Lung (tissue), 16 donors: ENCODE data around the gene OR6C74. TPM values are rescaled to one million over a fixed set of nuclear protein-coding genes. Genes with fewer than 3 reads are reported as not detected.

Source experiments
- ATAC-seq: fragments of 200-7000 bp; cut with Tn5 transposase; one replicate; pipeline ENCODE4 v1.9.1; 2020; ENCODE audit warnings: moderate number of reproducible peaks; ENCODE audit not compliant: insufficient read depth, low FRiP score
- DNase-seq, 3 donors: peaks; one replicate each; pipeline ENCODE4 v3.0.0-alpha.2; 2013 to 2017
- H3K27ac ChIP-seq, 2 donors: one replicate each; pipeline ENCODE4 v1.5.1; 2013; ENCODE audit warnings: mild to moderate bottlenecking in 2 of 2, moderate library complexity in 2 of 2, control low read depth in 1 of 2, inconsistent platforms in 1 of 2, low read depth in 1 of 2, low read length in 1 of 2
- H3K27me3 ChIP-seq, 3 donors: one replicate each; pipeline ENCODE4 v1.5.1; 2013; ENCODE audit warnings: low read length in 2 of 3; ENCODE audit not compliant: control insufficient read depth in 3 of 3, insufficient read depth in 3 of 3
- H3K36me3 ChIP-seq, 4 donors: one replicate each; pipeline ENCODE4 v1.5.1; 2013; ENCODE audit warnings: low read length in 4 of 4, mild to moderate bottlenecking in 1 of 4, moderate library complexity in 1 of 4; ENCODE audit not compliant: control insufficient read depth in 4 of 4, insufficient read depth in 4 of 4
- H3K4me1 ChIP-seq, 5 donors: one replicate each; pipeline ENCODE4 v1.5.1; 2013; ENCODE audit warnings: low read length in 5 of 5, mild to moderate bottlenecking in 2 of 5, moderate library complexity in 1 of 5; ENCODE audit not compliant: control insufficient read depth in 5 of 5, insufficient read depth in 5 of 5
- H3K4me3 ChIP-seq: one replicate; pipeline ENCODE4 v1.5.1; 2013; ENCODE audit warnings: mild to moderate bottlenecking, control low read depth, moderate library complexity
- H3K9ac ChIP-seq, 2 donors: one replicate each; pipeline ENCODE4 v1.5.1; 2013; ENCODE audit warnings: low read length in 2 of 2, control low read depth in 1 of 2; ENCODE audit not compliant: insufficient read depth in 1 of 2
- H3K9me3 ChIP-seq, 4 donors: one replicate each; pipeline ENCODE4 v1.5.1; 2013; ENCODE audit warnings: low read length in 3 of 4, mild to moderate bottlenecking in 1 of 4, moderate library complexity in 1 of 4; ENCODE audit not compliant: control insufficient read depth in 4 of 4, insufficient read depth in 3 of 4
- WGBS, 2 donors: extraction: QIAGEN DNeasy Blood & Tissue Kit; methylation state at CpG; one replicate each; pipeline ENCODE4 v1.1.7; 2013; 5-methylcytosine and 5-hydroxymethylcytosine counted together
- long read RNA-seq, 5 donors: transcript quantifications; one replicate each; lab custom pipeline, GENCODE V29; 2026
- polyA plus RNA-seq, 2 donors: library from polyadenylated mRNA; stranded (reverse); fragments of 200-250 nt; gene quantifications; one replicate each; pipeline ENCODE4 v1.2.1, GENCODE V29; 2013
- total RNA-seq, 2 donors: library from RNA; depleted of rRNA in 1 of 2; stranded (reverse); fragments of >200 nt in 1 of 2; gene quantifications; one replicate each; pipeline ENCODE4 v1.2.1, GENCODE V29; 2014 to 2021
- TF ChIP-seq, protein P1 (sequence below): IDR thresholded peaks from 2 replicates; pipeline ENCODE4 v1.5.1; 2012; ENCODE audit warnings: mild to moderate bottlenecking; ENCODE audit errors: control extremely low read depth, extremely low read depth
- donor health status: control.
- donor health status: control.
- donor health status: Bipolar disorder and iron deficiency.
- donor health status: healthy.
- donor health status: DM: yes; HTN: yes; CAD: no.

OR6C74 gene
- total RNA-seq (not detected), polyA plus RNA-seq (not detected)
- long read RNA-seq, donor 1: 0 reads
- long read RNA-seq, donor 2: 0 reads
- long read RNA-seq, donor 3: 0 reads
- long read RNA-seq, donor 4: 0 reads
- long read RNA-seq, donor 5: 0 reads

DNA sequence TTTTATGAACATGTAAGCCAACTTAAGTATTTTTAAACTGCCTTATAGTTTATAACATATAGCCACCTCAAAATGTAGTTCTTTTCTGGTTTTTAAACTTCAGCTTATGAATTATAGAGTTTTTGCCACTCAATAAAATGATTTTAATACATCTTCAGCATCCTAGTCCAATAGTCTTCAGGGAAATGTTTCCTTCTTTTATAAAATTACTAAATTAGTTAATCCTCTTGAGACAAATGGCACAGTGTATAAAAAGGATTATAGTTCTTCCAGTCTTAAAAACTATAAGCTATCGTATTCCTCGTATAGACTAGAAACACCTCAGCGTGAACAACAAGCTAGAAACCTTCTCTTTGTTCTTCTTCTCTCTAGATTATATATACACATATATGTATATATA lies at the start of gene OR6C74:
TSS of gene OR6C74 (plus strand) at position 301 of the 400 bp plus-strand sequence. CDS start 2,679 bp downstream, outside the sequence.
- Histone ChIP-seq H3K4me3 (no peak within 1 kb of the TSS), H3K27me3 (no peaks in the 10 kb centered on the region), H3K9ac (no peak within 1 kb of the TSS), H3K36me3 (no peaks in the 10 kb centered on the region), H3K27ac (no peak within 1 kb of the TSS), H3K9me3 (no peaks in the 10 kb centered on the region), H3K4me1 (peaks cover 0 to 10% (median 0%) of the 10 kb centered on the region in 5 donors)
- WGBS, 2 donors: 89 to 94% methylated on average over 3 of the region's 3 CpGs
- ATAC-seq (no peak), DNase-seq (no peak)
- TF ChIP-seq, protein P1, sequence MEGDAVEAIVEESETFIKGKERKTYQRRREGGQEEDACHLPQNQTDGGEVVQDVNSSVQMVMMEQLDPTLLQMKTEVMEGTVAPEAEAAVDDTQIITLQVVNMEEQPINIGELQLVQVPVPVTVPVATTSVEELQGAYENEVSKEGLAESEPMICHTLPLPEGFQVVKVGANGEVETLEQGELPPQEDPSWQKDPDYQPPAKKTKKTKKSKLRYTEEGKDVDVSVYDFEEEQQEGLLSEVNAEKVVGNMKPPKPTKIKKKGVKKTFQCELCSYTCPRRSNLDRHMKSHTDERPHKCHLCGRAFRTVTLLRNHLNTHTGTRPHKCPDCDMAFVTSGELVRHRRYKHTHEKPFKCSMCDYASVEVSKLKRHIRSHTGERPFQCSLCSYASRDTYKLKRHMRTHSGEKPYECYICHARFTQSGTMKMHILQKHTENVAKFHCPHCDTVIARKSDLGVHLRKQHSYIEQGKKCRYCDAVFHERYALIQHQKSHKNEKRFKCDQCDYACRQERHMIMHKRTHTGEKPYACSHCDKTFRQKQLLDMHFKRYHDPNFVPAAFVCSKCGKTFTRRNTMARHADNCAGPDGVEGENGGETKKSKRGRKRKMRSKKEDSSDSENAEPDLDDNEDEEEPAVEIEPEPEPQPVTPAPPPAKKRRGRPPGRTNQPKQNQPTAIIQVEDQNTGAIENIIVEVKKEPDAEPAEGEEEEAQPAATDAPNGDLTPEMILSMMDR: no peak

DNA sequence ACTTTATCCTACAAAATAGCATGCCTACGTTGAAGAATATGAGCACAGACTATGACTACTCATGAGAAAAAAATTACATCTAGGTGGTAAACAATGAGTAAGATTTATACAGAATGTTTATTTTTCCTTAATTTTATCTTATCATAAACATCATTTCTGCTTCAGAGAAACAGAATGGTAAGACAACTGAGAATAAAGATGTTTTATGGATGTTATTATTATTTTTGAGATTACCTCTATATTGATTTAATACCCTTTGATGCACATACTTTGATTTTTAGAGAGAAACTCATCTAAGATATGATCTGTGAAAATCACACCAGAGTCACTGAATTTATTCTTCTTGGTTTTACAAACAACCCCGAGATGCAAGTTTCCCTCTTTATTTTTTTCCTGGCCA lies 23.7 kb upstream of the OR6C74 start, which contains the start of gene OR10A7:
TSS of gene OR10A7 (plus strand) at position 301 of the 400 bp plus-strand sequence. CDS start at position 301, 0 bp downstream.
- ATAC-seq (no peak), DNase-seq (no peak)
- Histone ChIP-seq H3K27me3 (no peaks in the 10 kb centered on the region), H3K36me3 (no peaks in the 10 kb centered on the region), H3K4me1 (no peaks in the 10 kb centered on the region), H3K9me3 (no peaks in the 10 kb centered on the region), H3K27ac (no peak within 1 kb of the TSS), H3K4me3 (no peak within 1 kb of the TSS), H3K9ac (no peak within 1 kb of the TSS)
- 87 to 91% methylated on average over 2 of the region's 2 CpGs for WGBS, 2 donors
- TF ChIP-seq, protein P1: no peak

DNA sequence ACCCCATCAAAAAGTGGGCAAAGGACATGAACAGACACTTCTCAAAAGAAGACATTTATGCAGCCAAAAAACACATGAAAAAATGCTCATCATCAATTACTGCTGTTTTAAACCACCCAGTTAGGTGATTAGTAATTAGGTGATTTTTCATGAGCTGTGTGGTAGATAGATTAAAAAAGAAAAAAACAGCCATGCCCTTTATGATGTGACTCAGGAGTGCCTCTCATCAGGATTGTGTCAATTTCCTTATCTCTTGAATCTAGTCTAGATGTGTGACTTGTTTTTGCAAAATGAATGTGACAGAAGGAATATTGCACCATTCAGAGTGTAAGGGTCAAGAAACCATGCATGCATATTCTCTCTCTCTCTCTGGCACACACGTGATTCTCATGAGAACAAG lies 17.9 kb upstream of the OR6C74 start:
- 42 to 47% methylated on average over 1 of the region's 1 CpG for WGBS, 2 donors

More for the DNA sequence above, 17.9 kb upstream of the OR6C74 start:
- Histone ChIP-seq H3K4me1 (peaks cover 0 to 11% (median 0%) of the 10 kb centered on the region in 5 donors), H3K36me3 (no peaks in the 10 kb centered on the region), H3K9me3 (no peaks in the 10 kb centered on the region), H3K9ac (no peak overlapping the region), H3K4me3 (no peak overlapping the region), H3K27ac (no peak overlapping the region), H3K27me3 (no peaks in the 10 kb centered on the region)
- no peak for DNase-seq
- ATAC-seq: no peak
- TF ChIP-seq, protein P1: no peak
